ENCODE measurements around the gene CYP11A1.

CYP11A1 gene

GRCh38 chr15:74388363-74388951, 21.0 kb upstream of the CYP11A1 start:
- no peak for DNase-seq (ENCODE audit: low read depth)

GRCh38 chr15:74387621-74388362, 20.3 kb upstream of the CYP11A1 start:
- no peak for DNase-seq (ENCODE audit: low read depth)

- DNase-seq (ENCODE audit: low read depth), result no peak
These were observed 19.7 kb upstream of the CYP11A1 start for GRCh38 chr15:74387141-74387541.

GRCh38 chr15:74386496-74387140, 19.2 kb upstream of the CYP11A1 start:
- DNase-seq (ENCODE audit: low read depth), result no peak

- DNase-seq (ENCODE audit: low read depth), result no peak
These were observed 18.3 kb upstream of the CYP11A1 start for GRCh38 chr15:74385733-74386132.

- no peak for DNase-seq (ENCODE audit: low read depth)
These were observed 17.6 kb upstream of the CYP11A1 start for GRCh38 chr15:74384881-74385643.

GRCh38 chr15:74384566-74384880, 17.1 kb upstream of the CYP11A1 start:
- no peak for DNase-seq (ENCODE audit: low read depth)

- no peak for DNase-seq (ENCODE audit: low read depth)
These were observed 16.5 kb upstream of the CYP11A1 start for GRCh38 chr15:74383695-74384565.

GRCh38 chr15:74383286-74383685, 15.8 kb upstream of the CYP11A1 start:
- no peak for DNase-seq (ENCODE audit: low read depth)

GRCh38 chr15:74382004-74382816, 14.8 kb upstream of the CYP11A1 start:
- no peak for DNase-seq (ENCODE audit: low read depth)

- DNase-seq (ENCODE audit: low read depth), result no peak
These were observed 14.0 kb upstream of the CYP11A1 start for GRCh38 chr15:74381481-74381880.

GRCh38 chr15:74381190-74381453, 13.7 kb upstream of the CYP11A1 start:
- no peak for DNase-seq (ENCODE audit: low read depth)

- DNase-seq (ENCODE audit: low read depth), result no peak
These were observed 13.1 kb upstream of the CYP11A1 start for GRCh38 chr15:74380361-74381189.

GRCh38 chr15:74378848-74379247, 11.4 kb upstream of the CYP11A1 start:
- no peak for DNase-seq (ENCODE audit: low read depth)

- DNase-seq (ENCODE audit: low read depth), result no peak
These were observed 10.7 kb upstream of the CYP11A1 start for GRCh38 chr15:74377831-74378766.

- DNase-seq (ENCODE audit: low read depth), result no peak
These were observed 9.6 kb upstream of the CYP11A1 start for GRCh38 chr15:74376825-74377581.

- no peak for DNase-seq (ENCODE audit: low read depth)
These were observed 8.8 kb upstream of the CYP11A1 start for GRCh38 chr15:74376226-74376625.

GRCh38 chr15:74375303-74375693, 7.9 kb upstream of the CYP11A1 start:
- no peak for DNase-seq (ENCODE audit: low read depth)

All from GM04503 (cell line).